GOT3 (cell line): Measurements from ENCODE around the gene RHBDD3.

Source experiments
- DNase-seq: peaks from one replicate; lab custom pipeline; 2025; ENCODE audit warnings: mixed read lengths; lab: John Stamatoyannopoulos, UW

Gene RHBDD3

DNA sequence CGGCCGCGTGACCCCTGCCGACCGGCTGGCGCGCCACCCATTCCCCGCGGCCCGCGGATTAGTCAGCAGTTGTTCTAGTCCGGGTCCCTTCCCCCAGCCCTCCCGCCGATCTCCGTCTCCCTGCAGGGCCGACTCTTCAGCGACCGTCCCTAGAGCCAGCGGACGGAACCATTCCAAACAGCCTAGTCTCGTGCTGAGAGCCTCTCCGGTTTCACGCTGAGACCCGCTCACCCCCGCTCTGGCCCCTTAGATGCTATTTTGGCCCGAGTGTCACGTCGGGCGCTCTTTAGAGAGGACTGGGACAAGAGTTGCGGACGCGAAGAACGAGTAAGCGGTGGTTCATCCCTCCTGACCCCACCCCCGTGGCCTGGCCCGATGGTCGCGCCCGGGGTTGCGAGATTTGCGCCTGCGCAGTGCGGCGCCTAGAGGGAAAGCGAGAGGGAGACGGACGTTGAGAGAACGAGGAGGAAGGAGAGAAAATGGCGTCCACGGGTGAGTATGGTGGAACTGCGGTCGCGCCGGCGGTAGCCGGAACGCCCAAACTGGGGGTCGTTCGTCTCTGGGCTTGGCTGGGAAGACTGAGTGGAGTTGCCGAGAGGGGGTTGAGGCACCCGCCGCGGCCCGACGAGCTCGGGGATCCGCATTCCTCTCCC is at the start of gene RHBDD3, which contains the start of gene EWSR1:
TSS of gene RHBDD3 (minus strand) at position 124 of the 653 bp plus-strand sequence. CDS start 2,355 bp downstream, outside the sequence.
TSS of gene EWSR1 (plus strand) at position 411 of the 653 bp plus-strand sequence. CDS start at position 480, 69 bp downstream.
- peak; percentile 95 for DNase-seq

DNA sequence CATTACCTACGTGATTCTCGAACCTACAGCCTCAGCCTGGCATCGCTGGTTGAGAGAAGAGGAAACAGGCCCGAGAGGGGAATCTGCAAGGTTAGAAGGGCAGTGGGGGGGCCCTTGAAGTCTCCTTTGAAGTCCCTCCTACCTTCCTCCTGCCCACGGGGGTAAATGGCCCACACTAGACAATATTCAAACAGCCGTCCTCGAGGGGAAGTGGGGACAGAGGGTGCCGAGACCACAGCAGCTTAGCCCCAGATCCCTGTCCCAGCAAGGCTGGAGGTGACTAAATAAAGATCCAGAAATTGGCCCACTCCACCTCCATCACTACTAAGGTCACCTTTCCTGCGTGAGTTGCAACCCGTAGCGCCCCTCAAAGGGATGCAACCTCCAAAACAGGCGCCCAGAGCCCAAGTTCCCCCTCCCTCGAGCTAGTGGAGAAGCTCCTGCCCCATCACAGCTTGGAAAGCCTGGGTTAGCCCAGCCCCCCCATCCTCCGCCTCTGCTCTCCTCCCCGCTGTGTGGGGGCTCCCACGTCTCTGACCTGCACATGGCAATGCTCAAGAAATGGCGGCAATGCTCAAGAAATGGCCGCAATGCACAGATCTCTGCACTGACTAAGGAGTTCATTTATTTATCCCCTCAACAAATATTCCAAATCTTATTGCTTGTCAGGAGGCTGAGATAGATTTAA is 48.5 kb upstream of the RHBDD3 start:
- no peak for DNase-seq

DNA sequence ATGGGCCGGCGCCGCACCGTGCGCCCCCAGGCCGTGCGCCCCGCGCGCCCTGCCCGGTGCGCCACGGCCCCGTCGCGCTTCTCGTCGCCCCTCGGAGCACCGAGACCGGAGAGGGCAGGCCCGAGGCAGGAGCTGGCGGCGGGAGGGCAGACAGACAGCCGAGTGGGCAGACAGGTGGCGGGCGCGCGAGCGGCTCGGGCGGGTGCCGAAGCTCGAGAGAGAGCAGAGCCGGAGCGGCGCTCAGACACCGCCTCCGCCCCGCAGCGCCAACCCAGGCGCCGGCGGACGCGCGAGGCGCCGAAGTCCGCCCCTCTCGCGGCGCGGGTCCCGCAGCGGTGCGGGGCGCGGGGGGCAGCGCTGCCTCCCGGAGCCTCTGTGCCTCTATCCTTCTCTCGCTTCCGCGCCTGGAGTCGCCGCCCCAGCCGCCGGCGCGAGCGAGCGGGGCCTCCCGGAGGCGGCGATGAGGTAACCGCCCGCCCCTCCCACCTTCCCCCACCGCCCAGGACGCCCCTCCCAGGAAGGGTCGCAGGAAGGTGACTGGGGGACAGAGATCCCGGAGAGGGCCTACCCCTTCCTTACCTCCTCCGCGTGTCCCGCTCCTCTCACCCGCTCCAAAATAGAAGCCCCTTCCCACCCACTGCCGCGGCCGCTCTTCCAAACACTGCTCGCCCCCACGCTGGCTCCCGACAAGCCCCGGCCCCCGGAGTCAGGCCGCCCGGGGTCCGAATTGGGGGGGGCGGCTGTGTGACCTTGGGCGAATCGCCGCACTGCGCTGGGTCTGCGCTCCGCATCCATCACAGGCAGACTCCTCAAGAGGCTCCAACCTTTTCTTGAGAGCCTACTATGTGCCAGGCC is 47.7 kb upstream of the RHBDD3 start, which contains the start of gene RASL10A:
TSS of gene RASL10A (minus strand) at position 412 of the 855 bp plus-strand sequence. CDS start 451 bp downstream, outside the sequence.
- DNase-seq: no peak

DNA sequence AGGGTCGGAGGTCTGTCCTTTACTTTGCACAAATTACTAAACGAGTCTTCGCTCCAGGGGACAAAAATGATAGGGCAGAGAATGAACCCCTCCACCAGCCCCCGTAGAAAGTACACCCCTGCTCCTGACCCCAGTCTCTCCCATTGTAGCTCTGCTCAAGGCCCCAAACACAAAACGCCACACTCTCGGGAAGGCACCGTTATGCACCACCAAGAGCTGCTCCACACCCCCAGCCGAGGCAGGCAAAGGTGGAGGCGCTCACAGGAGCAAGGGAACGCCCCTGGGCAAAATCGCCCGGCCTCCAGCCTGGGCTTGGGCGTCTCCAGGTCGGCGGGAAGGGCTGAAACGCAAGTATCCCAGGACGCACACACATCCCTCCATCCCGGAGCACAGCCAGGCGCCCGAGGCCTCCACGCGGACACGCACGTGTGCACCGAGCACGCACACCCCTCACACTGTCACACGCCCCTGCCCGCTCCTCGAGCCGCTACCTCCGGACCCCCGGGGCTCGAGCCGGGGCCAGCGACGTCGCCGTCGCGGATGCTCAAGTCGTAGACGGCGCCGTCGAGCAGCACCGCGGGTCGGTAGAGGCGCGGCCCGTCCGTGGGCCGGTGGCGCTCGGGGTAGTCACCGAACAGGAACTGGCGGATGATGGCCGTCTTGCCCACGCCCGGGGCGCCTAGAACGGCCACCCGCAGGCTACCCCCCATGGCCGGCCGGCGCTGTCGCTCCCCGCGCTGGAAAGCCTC is 46.9 kb upstream of the RHBDD3 start:
- DNase-seq: no peak

DNA sequence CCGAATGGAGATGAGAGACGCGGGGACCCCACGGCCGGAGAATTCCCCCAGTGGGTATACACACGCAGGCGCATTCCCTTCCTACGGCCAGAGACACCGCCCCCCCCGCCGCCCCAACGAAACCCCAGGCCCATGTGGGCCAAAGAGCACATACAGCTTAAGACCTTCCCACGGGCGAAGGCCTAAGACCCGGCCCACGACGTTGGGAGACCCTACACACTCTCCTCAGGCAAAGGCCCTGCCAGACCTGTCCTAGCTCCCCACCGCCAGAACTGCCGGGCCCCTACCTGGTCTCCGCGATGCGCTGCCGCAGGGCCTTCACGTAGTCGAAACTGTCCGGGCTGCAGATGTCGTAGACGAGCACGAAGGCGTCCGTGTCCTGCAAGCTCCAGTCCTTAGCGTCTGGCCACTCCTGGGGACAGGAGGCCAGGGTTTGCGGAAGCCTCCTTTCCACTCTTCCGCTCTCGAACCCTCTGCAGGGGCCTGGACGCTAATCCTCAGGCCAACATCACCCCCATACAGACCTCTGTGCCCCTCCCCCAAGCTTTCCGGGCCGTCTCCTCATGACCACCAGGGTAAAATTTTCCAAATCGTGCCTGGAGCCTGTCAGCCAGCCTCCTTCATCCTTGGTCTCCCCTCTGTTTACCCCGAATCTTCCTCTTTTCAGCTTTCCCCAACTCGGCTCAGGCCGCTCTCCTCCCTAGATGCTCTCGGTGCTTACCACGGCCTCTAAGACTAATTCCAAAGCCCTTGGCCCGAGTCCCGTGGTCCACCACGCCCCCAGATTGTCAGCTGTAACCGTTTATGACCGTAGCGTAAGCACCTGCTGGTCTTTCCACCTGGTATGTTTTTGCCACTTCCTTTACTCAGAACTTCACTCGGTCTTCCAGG is 46.0 kb upstream of the RHBDD3 start:
- DNase-seq: no peak

DNA sequence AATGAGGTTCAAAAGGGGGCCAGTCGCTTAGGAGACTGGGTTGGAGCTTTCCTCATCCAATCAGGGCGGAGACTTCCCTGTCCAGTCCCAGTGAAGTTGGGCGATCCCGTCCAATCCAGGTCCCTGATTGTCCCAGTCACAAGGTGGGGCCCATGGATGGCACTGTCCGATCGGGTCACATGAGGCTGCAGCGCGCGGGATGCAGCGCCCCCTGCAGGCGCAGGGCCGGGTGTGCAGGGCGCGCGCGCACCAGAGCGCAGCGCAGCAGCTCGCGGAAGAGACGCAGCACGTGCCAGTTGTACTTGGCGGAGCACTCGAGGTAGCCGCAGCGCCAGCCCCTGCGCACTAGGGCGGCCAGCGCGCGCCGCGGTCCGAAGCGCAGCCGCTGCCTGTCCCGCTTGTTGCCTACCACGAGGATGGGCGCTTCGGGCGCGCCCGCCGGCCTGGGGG is 45.4 kb upstream of the RHBDD3 start:
- DNase-seq: no peak

DNA sequence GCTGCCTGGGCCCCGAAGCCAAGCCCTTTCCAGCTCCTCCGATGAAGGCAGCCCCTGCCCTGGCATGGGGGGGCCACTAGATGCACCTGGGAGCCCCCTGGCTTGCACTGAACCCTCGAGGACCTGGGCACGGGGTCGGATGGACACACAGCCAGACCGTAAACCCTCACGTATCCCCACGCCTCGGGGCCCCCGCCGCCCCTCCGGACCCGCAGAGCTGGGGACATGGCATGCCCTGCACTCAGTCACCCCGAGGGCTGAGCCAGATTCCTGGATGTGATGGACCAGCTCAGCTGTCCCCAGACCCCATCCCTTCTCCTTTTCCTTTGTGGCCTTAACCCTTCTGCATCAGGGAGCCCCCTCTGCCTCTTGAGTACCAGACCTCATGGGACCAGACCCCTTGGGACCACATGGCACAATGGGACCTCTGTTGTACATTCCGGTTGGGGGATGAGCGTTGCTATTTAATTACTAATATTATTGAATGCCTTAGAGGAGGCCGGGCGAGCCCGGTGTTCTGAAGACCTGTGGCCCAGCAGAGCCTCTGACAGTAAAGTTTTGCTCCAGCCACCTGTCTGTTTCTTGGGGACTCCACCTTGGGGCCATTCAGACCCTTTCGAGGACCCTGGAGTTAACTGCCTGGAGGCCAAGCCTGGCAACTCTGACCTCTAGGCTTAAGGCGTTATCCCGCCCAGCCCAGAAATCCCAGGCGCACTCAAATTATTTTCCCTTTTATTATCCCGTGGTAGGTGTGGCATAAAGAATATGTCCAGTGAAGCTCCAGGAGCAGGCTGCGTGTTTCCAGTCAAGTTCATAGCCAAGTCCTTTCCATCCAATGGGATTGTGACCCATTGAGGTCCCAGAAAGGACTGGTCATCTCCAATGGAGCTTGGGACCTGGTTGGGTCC is 44.7 kb upstream of the RHBDD3 start:
- no peak for DNase-seq

DNA sequence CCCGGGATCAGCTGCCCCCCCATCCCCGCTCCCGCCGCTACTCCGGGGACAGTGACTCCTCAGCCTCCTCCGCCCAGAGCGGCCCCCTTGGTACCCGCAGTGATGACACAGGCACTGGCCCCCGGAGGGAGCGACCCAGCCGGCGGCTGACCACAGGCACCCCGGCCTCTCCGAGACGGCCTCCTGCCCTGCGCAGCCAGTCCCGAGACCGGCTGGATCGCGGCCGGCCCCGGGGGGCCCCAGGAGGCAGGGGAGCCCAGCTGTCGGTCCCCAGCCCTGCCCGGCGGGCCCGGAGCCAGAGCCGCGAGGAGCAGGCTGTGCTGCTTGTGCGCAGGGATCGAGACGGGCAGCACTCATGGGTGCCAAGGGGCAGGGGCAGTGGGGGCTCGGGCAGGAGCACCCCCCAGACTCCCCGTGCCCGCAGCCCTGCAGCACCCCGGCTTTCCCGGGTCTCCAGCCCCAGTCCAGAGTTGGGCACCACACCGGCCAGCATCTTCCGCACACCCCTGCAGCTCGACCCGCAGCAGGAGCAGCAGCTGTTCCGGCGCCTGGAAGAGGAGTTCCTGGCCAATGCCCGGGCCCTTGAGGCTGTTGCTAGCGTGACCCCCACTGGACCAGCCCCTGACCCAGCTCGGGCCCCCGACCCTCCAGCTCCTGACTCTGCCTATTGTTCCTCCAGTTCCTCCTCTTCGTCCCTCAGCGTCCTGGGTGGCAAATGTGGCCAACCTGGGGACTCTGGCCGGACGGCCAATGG is 43.9 kb upstream of the RHBDD3 start:
- no peak for DNase-seq

DNA sequence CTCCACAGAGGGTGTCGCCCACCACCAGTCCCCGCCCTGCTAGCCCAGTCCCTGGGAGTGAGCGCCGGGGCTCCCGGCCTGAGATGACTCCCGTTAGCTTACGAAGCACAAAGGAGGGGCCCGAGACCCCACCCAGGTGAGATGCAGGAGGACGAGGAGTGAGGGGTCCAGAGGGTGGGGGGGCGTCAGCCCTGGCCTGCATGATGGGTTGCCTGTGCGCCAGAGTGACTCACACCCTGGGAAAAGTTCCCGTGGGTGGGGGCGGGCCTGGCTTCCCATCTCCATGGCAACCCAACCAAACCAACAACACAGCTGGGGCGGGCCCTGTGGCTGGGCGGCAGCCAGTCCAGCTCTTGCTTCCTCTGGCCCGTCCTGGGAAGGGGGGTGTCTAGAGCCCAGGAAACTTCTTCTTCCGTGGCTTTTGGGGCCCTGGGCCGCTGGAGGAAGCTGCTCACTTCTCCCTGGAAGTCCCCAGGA is 43.1 kb upstream of the RHBDD3 start:
- DNase-seq: peak; percentile 91

DNA sequence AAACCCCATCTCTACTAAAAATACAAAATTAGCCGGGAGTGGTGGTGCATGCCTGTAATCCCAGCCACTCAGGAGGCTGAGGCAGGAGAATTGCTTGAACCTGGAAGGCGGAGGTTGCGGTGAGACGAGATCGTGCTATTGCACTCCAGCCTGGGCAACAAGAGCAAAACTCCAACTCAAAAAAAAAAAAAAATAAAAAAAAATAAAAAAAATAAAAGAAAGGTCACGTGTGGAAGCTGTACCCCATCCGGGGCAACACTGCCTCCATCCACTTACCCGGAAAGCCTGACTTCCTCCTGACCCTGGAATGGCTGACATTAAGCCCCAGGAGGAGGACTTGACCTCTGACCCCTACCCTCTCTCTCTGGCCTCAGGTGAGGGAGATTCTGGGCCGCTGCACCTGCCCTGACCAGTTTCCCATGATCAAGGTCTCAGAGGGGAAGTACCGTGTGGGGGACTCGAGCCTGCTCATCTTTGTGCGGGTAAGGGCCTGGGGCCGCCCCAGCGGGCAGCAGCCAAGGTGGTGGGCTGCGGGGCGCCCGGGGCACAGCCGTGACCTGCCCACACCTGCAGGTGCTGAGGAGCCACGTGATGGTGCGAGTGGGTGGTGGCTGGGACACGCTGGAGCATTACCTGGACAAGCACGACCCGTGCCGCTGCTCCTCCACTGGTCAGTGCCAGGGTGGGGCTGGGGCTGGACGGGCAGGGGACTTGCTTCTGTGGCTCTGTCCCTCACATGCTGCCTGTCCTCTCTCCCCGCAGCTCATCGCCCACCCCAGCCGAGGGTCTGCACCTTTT is 42.5 kb upstream of the RHBDD3 start:
- DNase-seq: no peak

DNA sequence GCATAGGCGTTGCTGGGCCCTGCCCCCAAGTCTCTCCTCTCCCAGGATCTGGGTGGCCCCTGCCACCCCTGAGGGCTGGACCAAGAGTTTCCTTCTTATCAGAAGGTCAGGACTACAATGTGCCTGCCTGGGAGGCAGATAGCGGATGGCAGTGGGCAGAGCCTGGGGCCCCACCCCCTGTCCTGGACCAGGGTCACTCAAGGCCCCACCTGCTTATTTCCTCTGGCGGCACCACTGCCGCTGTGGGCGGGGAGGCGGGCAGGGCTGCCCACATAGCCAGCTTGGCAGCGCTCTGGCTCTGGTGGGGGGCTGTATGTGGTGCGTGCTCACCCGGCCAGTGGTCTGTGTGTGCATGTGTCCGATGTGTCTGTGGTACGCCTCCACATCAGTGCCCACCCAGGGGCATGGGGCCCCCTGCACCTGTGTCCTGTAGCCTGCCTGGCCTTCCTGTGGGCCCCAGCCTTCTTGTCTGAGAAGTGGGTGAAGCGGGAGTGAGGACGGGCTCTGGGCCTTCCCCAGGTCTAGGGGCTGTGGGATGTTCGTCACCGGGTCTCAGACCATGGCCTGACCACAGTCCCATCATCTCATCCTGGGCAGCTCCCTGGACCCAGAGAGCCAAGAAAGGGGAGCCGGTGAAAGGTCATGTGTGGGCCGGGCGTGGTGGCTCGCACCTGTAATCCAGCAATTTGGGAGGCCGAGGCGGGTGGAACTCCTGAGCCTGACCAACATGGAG is 41.7 kb upstream of the RHBDD3 start:
- no peak for DNase-seq

DNA sequence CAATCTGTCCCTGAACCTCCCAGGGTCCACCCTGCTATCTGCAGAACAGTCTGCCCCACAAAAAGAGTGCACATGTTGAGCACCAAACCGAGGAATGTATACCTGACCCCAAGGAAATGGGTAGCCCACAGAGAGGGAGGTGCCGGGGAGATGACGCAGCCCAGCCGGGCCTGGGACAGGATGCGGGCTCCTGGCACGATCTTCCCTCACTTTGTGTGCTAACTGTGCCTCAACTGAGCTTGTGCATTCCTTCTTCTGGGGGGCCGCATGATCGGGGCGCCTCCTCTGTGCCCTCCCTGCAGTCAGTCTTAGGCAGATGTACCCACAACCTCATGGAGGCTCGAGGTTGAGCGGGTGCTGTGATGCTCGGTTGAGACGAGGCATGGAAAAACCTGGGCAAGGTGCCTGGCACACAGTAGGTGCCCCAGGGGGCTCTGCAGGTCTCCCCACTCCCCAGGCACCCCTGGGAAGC is 41.0 kb upstream of the RHBDD3 start:
- no peak for DNase-seq

DNA sequence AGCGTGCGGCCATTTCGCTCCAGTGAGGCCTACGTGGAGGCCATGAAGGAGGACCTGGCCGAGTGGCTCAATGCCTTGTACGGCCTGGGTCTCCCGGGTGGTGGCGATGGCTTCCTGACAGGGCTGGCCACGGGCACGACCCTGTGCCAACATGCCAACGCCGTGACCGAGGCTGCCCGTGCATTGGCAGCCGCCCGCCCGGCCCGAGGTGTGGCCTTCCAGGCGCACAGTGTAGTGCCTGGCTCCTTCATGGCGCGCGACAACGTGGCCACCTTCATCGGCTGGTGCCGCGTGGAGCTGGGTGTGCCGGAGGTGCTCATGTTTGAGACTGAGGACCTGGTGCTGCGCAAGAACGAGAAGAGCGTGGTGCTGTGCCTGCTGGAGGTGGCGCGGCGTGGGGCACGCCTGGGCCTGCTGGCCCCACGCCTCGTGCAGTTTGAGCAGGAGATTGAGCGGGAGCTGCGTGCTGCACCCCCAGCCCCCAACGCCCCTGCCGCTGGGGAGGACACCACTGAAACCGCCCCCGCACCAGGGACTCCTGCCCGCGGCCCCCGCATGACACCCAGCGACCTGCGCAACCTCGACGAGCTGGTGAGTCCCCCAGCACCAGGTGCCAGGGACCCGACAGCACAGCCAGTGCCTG is 40.5 kb upstream of the RHBDD3 start:
- DNase-seq: no peak

DNA sequence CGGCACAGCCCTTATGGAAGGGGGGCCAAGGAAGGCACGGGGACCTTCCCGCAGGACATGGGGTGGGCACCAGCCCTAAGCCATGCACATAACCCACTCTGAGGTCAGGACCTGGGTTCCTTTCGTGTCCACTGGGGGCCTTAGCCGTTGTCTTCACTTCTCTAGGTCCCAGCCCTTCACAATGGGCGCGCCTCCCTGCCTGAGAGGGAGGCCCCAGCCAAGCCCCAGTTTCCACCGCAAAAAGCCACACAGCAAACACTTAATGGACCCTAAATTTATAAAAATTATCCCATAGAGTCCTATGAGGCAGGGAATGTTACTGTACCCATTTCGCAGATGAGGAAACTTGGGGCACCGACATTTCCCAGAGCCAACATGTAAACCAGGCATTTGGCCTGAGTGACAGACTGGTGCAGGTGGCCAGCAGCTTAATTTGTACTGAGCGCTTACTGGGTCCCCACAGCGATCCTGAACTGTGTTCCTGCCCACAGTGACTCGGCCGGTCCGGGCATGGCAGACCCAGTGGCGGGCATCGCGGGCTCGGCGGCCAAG is 39.9 kb upstream of the RHBDD3 start:
- DNase-seq: no peak

DNA sequence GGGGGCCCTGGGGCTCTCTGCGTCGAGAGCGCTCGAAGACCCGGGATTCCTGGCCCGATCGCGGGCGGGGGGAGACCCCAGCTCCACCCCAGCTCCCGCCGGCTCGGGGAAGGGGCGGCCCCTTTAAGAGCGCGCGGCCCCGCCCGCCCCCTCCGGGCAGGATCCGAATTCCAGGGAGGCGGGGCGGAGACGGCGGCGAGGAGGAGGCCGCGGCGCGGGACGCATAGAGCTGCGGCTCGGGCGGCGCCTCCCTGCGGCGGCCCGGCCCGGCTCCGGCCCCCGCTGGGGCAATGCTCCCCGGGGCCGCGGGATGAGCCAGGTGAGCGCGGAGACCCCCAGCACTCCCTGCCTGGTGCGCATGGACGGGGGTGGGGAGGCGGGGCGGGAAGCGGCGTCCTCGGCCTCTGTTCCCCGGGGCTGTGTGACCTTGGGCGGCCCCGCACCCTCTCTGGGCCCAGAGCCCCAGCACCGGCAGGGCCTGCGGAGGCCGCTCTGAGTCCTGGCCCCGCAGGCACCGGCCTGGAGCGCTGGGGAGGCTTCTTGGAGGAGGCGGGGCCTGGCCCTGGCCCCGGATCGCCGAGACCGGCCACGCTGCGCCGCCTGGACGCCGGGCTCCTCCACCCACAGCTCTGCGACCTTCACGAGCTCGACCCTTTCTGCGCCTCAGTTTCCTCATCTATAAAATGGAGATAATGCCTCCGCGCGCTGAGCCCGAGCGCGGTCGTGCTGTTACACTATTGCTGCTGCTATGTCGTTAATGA is 39.2 kb upstream of the RHBDD3 start:
- peak; percentile 25 for DNase-seq
